ENCODE results near the gene LURAP1L.

The LURAP1L gene

GRCh38 chr9:12781226-12781733 lies 6.5 kb downstream of the LURAP1L start:
- no peak for DNase-seq (ENCODE audit: low spot score)
- no peak for TF ChIP-seq CTCF (IDR thresholded peaks at IDR 0.05; ENCODE audit: borderline replicate concordance, control extremely low read depth, extremely low read depth, insufficient read depth, missing control alignments)
- in situ Hi-C loops (cut with MboI; ENCODE audit: low sequenced_read_pairs, unreplicated experiment) = no loop called here

DNA sequence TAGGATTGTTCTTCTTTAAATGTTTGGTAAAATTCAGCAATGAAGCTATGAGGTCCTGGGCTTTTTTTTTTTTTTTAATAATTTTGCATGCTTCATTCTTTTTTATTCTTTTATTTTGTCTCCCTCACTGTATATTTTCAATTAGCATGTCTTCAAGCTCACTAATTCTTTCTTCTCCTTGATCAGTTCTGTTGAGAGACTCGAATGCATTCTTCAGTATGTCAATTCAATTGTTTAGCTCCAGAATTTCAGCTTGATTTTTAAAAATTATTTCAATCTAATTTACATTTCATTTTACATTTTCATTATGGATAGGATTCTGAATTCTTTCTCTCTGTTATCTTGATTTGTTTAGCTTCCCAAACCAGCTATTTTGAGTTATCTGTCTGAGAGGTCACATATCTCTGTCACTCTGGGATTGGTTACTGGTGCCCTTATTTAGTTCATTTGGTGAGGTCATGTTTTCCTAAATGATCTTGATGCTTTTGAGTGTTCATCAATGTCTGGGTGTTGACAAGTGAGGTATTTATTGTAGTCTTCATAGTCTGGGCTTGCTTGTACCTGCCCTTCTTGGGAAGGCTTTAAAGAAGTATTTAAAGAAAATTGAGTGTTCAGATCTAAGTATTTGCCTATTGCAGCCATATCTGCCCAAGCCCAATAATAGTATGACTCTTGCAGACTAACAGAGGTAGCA lies 9.1 kb downstream of the LURAP1L start:
- DNase-seq (ENCODE audit: low spot score) = no peak
- in situ Hi-C loops (cut with MboI; ENCODE audit: low sequenced_read_pairs, unreplicated experiment) = no loop called here
- no peak for TF ChIP-seq CTCF (IDR thresholded peaks at IDR 0.05; ENCODE audit: borderline replicate concordance, control extremely low read depth, extremely low read depth, insufficient read depth, missing control alignments)

GRCh38 chr9:12784461-12785259 lies 9.8 kb downstream of the LURAP1L start:
- DNase-seq (ENCODE audit: low spot score) = no peak
- in situ Hi-C loops (cut with MboI; ENCODE audit: low sequenced_read_pairs, unreplicated experiment) = no loop called here
- no peak for TF ChIP-seq CTCF (IDR thresholded peaks at IDR 0.05; ENCODE audit: borderline replicate concordance, control extremely low read depth, extremely low read depth, insufficient read depth, missing control alignments)

DNA sequence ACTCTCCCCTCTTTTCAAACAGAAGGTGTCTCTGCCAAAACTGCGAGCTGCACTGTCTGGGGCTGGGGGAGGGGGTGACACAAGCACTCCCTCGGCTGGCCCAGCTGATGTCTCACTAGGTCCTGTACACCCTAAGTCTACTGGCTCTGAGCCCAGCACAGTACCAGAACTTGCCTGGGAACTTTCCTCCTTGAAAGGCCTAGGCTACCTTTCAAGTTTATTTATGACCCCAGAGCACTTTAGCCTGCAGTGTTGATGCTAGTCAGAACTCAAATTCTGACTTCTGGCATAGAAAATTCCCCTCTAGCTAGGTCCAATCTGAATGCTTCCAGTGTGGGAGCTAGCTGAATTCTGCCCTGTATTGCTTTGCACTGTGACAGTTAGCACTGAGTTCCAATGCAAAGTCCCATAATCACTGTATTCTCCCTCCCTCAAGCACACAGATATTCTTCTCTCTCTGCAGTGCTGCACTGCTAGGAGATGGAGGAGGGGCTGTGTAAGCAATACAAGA lies 10.5 kb downstream of the LURAP1L start:
- TF ChIP-seq CTCF (IDR thresholded peaks at IDR 0.05; ENCODE audit: borderline replicate concordance, control extremely low read depth, extremely low read depth, insufficient read depth, missing control alignments) = no peak
- in situ Hi-C loops (cut with MboI; ENCODE audit: low sequenced_read_pairs, unreplicated experiment) = no loop called here
- DNase-seq (ENCODE audit: low spot score) = no peak

- in situ Hi-C loops (cut with MboI; ENCODE audit: low sequenced_read_pairs, unreplicated experiment) = no loop called here
- no peak for DNase-seq (ENCODE audit: low spot score)
Observed at GRCh38 chr9:12785941-12786340, 11.1 kb downstream of the LURAP1L start.

More at GRCh38 chr9:12785941-12786340, 11.1 kb downstream of the LURAP1L start:
- no peak for TF ChIP-seq CTCF (IDR thresholded peaks at IDR 0.05; ENCODE audit: borderline replicate concordance, control extremely low read depth, extremely low read depth, insufficient read depth, missing control alignments)
